ENCODE data around the gene KCNAB1. TPM values are rescaled to one million over a fixed set of nuclear protein-coding genes. Genes with fewer than 3 reads are reported as not detected.
A peak's percentile ranks its signal among the peaks of the same experiment; 100 is the strongest.

The KCNAB1 gene
- polyA plus RNA-seq, 4 donors = 2.9 to 10.9 (median 4.1) TPM

DNA sequence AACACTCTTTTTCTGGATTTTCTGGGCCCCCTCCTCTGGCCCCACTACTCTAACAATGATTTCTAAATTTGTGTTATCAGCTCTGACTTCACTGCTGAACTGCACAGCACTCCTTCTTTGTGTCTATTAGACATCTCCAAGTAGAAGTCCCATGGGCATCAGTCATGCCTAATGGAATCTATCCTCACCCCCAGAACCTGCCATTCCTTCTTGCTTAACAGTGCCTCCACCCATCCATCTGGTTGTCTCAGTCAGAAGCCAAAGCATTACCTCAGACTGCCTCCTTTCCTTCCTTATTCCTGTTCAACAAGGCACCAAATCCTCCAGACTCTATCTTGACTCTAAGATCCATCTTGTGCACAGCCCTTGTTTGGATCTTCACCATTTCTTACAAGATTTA is 398.3 kb downstream of the KCNAB1 start:
- DNase-seq (ENCODE audit: low read depth in 4 of 4, low spot score in 3 of 4) = no peak

- DNase-seq (ENCODE audit: low read depth in 4 of 4, low spot score in 3 of 4) = no peak
Measured at GRCh38 chr3:156519758-156520162, 399.4 kb downstream of the KCNAB1 start.

GRCh38 chr3:156522673-156523072 is 402.3 kb downstream of the KCNAB1 start:
- no peak for DNase-seq (ENCODE audit: low read depth in 4 of 4, low spot score in 3 of 4)

GRCh38 chr3:156525808-156526207 is 405.4 kb downstream of the KCNAB1 start:
- DNase-seq (ENCODE audit: low read depth in 4 of 4, low spot score in 3 of 4) = no peak

- DNase-seq (ENCODE audit: low read depth in 4 of 4, low spot score in 3 of 4) = no peak
Measured at GRCh38 chr3:156527060-156527459, 406.7 kb downstream of the KCNAB1 start.

GRCh38 chr3:156530980-156531379 is 410.6 kb downstream of the KCNAB1 start:
- no peak for DNase-seq (ENCODE audit: low read depth in 4 of 4, low spot score in 3 of 4)

DNA sequence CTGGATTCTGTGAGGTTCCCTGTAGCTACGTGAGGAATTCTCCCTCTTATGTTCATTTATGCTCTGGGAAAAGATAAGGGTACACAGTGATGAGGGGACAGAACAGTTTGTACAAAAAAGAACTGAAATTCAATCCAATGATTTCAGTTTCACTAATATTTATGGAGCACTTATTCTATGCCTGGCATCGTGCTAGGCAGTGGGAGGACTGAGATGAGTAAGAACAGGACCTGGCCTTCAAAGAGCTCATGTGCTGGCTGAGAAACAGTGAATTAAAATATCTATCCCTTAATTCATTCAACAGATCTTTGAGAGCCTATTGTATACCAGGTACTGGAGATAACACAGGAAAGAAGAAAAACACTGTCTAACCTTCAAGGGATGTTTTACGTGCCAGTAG is 412.4 kb downstream of the KCNAB1 start:
- DNase-seq (ENCODE audit: low read depth in 4 of 4, low spot score in 3 of 4) = no peak

GRCh38 chr3:156533205-156533604 is 412.8 kb downstream of the KCNAB1 start:
- no peak for DNase-seq (ENCODE audit: low read depth in 4 of 4, low spot score in 3 of 4)

DNA sequence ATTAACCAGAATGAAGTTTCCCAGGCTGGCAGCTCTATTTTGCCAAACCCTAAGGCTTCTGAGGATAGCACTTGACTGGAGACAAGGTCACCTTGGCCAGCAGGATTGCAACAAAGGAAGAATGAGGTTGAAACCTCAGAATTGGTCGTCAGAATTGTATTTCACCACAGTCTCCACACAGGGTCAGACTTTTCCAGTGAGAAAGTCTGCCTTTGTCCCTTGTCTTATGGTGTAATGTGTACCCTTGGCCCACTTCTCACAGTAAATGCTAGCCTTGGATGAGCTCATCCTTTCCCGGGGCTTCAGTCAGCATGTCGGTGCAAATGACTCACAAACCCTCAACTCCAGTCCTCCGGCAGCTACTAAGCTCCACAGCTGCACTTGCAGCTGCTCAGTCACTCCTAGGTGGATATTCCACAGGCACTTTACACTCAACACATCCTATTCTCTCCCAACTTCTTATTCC is 414.8 kb downstream of the KCNAB1 start:
- peak; percentile 39 to 56 (median 46) for DNase-seq (ENCODE audit: low read depth in 4 of 4, low spot score in 3 of 4)

DNA sequence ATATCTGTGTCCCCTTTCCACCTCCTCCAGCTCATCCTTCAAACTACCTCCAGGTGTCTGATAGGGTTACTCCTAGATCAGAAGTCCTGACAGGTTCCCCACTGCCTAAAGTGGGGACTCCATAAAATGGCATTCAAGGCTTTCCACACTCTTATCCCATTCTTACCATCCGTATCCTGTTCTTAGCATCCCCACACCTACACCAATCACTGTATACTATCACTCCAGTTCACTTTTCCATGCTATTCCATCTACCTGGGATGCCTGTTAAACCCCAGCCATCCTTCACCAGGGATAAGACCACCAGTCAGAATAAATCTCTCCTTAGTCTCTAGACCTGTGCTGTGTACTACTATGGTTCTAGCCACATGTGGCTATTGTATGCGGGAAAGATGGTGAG is 415.4 kb downstream of the KCNAB1 start:
- no peak for DNase-seq (ENCODE audit: low read depth in 4 of 4, low spot score in 3 of 4)

GRCh38 chr3:156536524-156537316 is 416.3 kb downstream of the KCNAB1 start:
- DNase-seq (ENCODE audit: low read depth in 4 of 4, low spot score in 3 of 4) = no peak

DNA sequence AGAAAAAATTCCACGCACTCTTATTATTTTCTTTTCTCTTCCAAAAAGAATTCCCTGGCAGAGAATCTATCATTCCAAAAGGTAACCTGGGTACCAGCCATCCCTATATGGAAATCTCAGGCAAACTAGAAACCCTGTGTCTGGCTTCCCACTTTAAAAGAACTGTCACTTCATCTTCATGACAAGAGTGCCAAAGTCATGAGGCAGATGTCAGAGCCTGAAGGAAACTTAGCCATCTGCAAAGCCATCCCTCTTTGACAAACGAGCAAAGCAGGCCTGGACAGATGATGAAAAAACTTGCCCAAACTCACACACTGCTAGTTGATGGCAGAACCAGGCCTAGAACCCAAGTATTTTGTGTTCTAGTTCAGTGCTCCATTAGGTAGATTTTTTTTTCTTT is 418.7 kb downstream of the KCNAB1 start:
- DNase-seq (ENCODE audit: low read depth in 4 of 4, low spot score in 3 of 4) = no peak

GRCh38 chr3:156539802-156540201 is 419.4 kb downstream of the KCNAB1 start:
- DNase-seq (ENCODE audit: low read depth in 4 of 4, low spot score in 3 of 4) = no peak

DNA sequence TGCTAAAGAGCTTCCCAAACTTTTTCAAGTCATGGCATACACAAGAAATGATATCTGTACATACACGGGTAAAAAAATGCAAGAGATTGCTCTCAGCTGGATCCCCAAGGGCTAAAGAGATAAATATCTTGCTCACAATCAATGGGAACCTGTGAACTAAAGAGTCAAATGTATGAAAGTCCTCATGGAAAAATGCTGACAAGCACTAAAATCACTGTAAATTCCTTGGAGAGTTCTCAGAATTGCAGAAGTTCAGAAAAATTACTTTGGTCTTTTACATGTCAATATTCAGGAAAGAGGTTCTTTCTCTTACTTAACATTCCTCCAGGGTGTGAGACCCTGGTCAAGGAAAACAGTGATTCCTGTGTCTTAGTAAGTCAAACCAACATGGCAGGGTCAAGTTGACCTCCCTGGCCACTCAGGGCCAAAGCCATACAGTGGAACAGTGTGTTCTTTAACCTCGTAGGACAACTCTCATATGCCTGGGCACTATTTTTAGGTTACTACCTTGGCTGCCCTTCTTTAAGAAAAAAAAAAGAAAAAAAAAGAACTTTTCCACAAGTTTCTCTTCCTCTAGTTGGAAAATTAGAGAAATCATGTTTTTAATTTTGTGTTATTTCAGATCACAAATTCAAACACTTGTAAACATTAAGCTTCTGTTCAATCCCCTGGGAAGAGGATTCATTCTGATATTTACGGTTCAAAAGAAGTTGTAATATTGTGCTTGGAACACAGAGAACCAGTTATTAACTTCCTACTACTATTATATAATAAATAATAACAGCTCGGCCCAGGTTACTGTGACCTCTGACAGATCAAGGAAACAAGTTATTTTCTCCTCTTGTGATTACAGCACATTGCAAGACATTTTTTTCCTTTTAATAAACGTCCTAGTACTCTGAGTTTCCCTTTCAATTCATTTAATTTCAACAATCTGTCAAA is 422.0 kb downstream of the KCNAB1 start:
- DNase-seq (ENCODE audit: low read depth in 4 of 4, low spot score in 3 of 4) = no peak

DNA sequence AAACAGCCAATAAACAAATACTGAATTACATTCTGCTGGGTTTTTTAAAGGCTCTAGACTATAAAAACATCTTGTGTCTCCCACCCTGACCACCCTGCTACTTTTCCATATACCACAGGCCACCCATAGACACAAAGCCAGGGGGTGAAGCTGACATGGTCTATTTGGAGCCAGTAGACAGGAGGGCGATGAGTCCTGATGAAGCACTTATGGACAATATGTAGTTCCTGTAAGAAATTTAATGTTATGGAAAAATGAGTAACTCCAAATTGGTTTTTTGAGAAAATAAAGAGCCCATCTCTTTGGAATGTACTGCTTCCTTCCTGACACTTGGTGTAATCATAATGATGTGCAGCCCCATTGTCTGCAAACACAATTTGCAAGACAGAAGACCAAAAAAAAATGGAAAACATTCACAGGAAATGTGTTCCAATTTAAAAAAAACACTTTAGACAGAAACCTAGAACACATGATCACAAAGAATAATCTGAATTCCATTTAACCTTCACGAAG is 422.7 kb downstream of the KCNAB1 start:
- DNase-seq (ENCODE audit: low read depth in 4 of 4, low spot score in 3 of 4) = no peak

DNA sequence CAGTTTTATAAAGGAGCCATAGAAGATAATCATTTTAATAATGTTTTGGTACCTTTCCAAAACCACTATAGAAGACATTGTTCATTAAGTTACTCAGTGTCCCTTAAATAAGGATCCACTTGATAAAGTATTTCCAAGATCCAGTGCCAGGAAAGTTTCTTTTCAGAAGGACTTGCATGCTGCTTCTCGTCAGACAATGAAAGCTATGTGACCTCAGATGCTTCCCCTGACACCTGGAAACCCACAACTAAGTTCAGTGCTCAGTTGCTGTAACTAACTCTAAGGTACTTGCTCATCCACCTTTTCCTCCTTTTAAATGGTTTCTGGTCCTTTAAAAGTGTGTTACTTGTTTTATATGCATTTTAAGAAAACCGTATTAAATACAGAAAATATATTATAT is 427.3 kb downstream of the KCNAB1 start:
- no peak for DNase-seq (ENCODE audit: low read depth in 4 of 4, low spot score in 3 of 4)

- DNase-seq (ENCODE audit: low read depth in 4 of 4, low spot score in 3 of 4) = no peak
Measured at GRCh38 chr3:156548041-156548687, 427.8 kb downstream of the KCNAB1 start.

GRCh38 chr3:156548902-156549301 is 428.5 kb downstream of the KCNAB1 start:
- DNase-seq (ENCODE audit: low read depth in 4 of 4, low spot score in 3 of 4) = no peak

GRCh38 chr3:156551261-156551660 is 430.9 kb downstream of the KCNAB1 start:
- DNase-seq (ENCODE audit: low read depth in 4 of 4, low spot score in 3 of 4) = no peak

GRCh38 chr3:156551746-156552145 is 431.4 kb downstream of the KCNAB1 start:
- DNase-seq (ENCODE audit: low read depth in 4 of 4, low spot score in 3 of 4) = no peak

DNA sequence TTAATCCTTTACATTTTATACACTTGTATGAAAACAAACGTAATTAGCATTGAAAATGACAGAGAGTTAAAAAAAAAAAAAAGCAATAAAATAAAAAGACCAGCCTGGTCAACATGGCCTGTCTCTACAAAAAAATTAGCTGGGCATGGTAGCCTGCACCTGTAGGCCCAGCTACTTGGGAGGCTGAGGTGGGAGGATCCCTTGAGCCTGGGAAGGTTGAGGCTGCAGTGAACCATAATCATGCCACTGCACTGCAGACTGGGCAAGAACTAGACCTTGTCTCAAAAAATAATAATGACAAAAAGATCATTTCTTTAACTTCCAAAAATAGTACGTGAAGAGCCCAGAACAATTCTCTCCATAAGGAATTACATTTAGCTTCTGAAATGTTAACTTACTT is 432.6 kb downstream of the KCNAB1 start:
- no peak for DNase-seq (ENCODE audit: low read depth in 4 of 4, low spot score in 3 of 4)

All from left renal pelvis (tissue), 4 donors.